ENCODE data around the gene VPS52.

DNA sequence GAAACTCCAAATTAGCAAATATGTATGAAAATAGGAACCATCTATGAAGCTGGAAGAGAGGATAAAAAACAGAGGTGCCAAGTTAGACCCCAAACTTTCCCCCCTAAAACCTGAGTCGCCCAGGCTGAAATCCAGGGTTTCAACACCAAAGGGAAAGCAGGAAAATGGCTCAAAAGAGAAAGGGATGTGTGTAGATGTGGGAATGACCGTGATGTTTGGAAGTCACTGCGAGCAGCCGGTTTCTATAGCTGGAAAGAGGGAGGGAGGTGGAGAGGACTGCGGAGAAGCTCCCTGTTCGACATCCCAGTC lies 58.9 kb downstream of the VPS52 start:
- TF ChIP-seq, protein P1, sequence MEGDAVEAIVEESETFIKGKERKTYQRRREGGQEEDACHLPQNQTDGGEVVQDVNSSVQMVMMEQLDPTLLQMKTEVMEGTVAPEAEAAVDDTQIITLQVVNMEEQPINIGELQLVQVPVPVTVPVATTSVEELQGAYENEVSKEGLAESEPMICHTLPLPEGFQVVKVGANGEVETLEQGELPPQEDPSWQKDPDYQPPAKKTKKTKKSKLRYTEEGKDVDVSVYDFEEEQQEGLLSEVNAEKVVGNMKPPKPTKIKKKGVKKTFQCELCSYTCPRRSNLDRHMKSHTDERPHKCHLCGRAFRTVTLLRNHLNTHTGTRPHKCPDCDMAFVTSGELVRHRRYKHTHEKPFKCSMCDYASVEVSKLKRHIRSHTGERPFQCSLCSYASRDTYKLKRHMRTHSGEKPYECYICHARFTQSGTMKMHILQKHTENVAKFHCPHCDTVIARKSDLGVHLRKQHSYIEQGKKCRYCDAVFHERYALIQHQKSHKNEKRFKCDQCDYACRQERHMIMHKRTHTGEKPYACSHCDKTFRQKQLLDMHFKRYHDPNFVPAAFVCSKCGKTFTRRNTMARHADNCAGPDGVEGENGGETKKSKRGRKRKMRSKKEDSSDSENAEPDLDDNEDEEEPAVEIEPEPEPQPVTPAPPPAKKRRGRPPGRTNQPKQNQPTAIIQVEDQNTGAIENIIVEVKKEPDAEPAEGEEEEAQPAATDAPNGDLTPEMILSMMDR (IDR thresholded peaks at IDR 0.05): no peak
- no peak for TF ChIP-seq EZH2 (IDR thresholded peaks at IDR 0.05; ENCODE audit: borderline replicate concordance, insufficient read depth, low read depth, low read length, poor library complexity, severe bottlenecking)

All from B cell (primary cell).